Activated T-cell treated with anti-CD3 and anti-CD28 coated beads, Interleukin-2, amount 50 U/mL, for 24 hours (primary cell): ENCODE data around the gene PARD3.
"Not testable (repeated sequence)": the region's sequence is repeated elsewhere in the genome, so short reads cannot be mapped to it uniquely, and the experiment has no call there.

ENCODE experiments used
- DNase-seq: peaks from one replicate; pipeline ENCODE4 v3.0.0-alpha.2; 2020
- H3K27ac Mint-ChIP-seq: 2 replicates; pipeline ENCODE4 v1.8.0; 2020; ENCODE audit warnings: mild to moderate bottlenecking, mixed read lengths
- H3K27me3 Mint-ChIP-seq: 2 replicates; pipeline ENCODE4 v1.8.0; 2020; ENCODE audit warnings: mixed read lengths
- H3K36me3 Mint-ChIP-seq: 2 replicates; pipeline ENCODE4 v1.8.0; 2020; ENCODE audit warnings: low read depth, mixed read lengths
- H3K4me1 Mint-ChIP-seq: 2 replicates; pipeline ENCODE4 v1.8.0; 2020; ENCODE audit warnings: low read depth, mixed read lengths
- H3K4me3 Mint-ChIP-seq: 2 replicates; pipeline ENCODE4 v1.8.0; 2020; ENCODE audit warnings: mild to moderate bottlenecking, moderate library complexity, mixed read lengths
- H3K9me3 Mint-ChIP-seq: 2 replicates; pipeline ENCODE4 v1.8.0; 2020; ENCODE audit warnings: mixed read lengths

Gene PARD3

DNA sequence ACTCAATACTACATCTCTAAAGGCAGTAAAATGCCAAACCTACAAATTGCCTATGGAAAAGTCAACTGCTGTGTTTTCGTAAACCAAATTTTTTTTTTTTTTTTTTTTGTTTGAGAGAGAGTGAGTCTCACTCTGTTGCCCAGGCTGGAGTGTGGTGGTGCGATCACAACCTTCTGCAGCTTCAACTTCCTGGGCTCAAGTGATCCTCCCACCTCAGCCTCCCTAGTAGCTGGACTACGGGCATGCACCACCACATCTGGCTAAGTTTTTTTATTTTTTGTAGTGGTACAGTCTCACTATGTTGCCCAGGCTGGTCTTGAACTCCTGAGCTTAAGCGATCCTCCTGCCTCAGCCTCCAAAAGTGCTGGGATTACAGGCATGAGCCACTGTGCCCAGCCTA, 74.0 kb downstream of the PARD3 start:
- H3K36me3 Mint-ChIP-seq, H3K9me3 Mint-ChIP-seq, H3K4me1 Mint-ChIP-seq, H3K27ac Mint-ChIP-seq, H3K4me3 Mint-ChIP-seq, DNase-seq: not testable (repeated sequence)
- H3K27me3 Mint-ChIP-seq = peaks cover 45% of the 10 kb centered on the region

DNA sequence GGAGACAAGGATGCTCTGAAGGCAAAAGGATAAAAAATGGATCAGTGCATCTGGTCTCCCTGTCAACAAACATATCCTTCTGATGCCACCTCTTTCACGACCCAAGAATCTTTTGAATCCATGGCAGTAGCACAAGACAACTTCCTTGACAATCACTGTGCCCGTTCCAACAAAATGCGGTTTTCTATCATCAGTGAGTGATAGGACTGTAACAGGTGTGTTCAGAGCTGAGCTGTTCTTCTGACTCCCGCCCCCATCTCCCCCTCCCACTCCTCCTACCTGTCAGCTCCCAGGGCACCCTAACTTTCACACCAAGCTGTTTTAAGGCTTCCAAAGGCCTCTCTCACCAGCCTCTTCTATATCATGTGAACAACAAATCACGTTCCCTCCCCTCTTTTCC, 74.8 kb downstream of the PARD3 start:
- H3K4me3 Mint-ChIP-seq = no peak overlapping the region
- H3K9me3 Mint-ChIP-seq = no peaks in the 10 kb centered on the region
- DNase-seq = no peak
- H3K4me1 Mint-ChIP-seq = no peaks in the 10 kb centered on the region
- H3K27ac Mint-ChIP-seq = no peak overlapping the region
- H3K36me3 Mint-ChIP-seq = no peaks in the 10 kb centered on the region
- peaks cover 43% of the 10 kb centered on the region for H3K27me3 Mint-ChIP-seq

DNA sequence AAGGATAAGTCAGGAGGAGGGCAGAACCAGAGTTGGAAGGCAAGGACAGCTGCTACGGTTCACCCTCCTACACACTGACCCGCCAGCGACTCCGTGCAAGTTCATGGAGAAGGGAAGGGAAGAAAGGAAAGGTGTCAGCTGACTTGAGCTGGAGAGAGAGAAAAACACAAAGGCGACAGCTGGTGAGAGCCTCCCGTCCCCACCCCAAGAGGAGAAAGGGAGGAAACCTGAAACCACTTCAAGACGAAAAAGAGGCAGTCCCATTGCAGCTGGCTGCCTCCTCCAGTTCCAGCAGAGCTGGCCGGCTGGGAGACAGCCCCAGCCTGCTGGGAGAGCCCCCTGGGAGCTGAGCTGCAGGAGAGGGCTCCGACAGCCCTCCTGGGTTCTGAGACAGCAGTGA, 75.2 kb downstream of the PARD3 start:
- H3K27ac Mint-ChIP-seq = no peak overlapping the region
- no peaks in the 10 kb centered on the region for H3K9me3 Mint-ChIP-seq
- H3K36me3 Mint-ChIP-seq = no peaks in the 10 kb centered on the region
- no peak for DNase-seq
- H3K4me3 Mint-ChIP-seq = no peak overlapping the region
- H3K4me1 Mint-ChIP-seq = no peaks in the 10 kb centered on the region
- H3K27me3 Mint-ChIP-seq = peaks cover 43% of the 10 kb centered on the region

DNA sequence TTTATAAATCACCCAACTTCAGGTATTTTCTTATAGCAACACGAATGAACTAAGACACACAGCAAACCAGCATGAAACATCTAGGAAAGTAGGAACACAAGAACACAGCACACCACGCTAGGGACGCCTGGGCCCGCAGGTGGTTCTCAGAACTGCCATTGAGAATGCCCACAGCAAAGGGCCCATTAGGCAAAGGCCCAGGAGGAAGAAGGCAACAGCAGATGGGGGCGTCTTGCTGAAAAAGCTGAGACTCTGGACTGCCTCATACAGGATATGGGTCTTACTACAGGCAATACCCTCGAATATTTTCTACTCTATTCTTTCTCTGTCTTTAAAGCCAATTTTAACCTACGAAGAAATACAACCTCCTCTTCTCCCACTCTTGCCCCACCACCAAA, 77.3 kb downstream of the PARD3 start:
- Mint-ChIP-seq H3K27ac (no peak overlapping the region), H3K36me3 (no peaks in the 10 kb centered on the region), H3K4me3 (no peak overlapping the region), H3K4me1 (peaks cover 3% of the 10 kb centered on the region), H3K27me3 (peaks cover 36% of the 10 kb centered on the region), H3K9me3 (no peaks in the 10 kb centered on the region)
- no peak for DNase-seq

DNA sequence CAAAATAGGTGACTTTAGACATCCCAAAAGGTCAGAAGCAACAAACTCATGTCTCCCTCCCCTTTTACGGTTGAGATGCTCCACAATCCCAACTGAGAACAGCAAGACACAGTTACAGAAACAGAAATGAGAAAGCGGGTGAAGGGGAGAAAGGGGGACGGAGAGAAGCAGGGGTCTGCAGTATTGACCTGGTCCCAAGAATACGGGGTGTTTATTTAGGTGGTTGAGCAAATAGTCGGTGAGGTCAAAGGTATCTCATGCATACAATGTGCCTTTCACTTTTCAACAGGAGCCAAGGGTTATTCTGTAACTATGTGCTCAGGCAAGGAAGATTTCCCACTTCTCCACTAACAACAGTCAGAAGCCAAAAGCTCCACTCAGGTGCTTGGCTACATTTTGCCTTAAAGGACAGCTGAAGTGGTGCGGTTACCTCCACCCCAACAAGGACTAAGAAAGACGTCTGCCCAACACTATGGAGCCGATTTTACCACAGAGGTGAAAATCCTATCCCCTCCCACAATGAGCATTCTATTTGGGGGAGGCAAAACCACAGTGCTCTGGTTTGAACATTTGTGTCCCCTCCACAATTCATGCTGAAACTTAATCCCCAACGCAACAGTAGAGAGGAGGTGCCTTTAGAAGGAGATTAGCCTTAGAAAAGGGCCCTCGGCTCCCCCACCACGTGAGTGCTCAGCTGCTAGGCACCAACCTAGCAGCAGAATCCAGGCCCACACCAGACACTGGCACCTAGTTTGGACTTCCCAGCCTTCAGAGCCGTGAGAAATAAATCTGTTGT, 77.9 kb downstream of the PARD3 start:
- DNase-seq = no peak
- Mint-ChIP-seq H3K27me3 (peaks cover 32% of the 10 kb centered on the region), H3K4me1 (peaks cover 4% of the 10 kb centered on the region), H3K4me3 (no peak overlapping the region), H3K9me3 (no peaks in the 10 kb centered on the region), H3K27ac (no peak overlapping the region), H3K36me3 (no peaks in the 10 kb centered on the region)

DNA sequence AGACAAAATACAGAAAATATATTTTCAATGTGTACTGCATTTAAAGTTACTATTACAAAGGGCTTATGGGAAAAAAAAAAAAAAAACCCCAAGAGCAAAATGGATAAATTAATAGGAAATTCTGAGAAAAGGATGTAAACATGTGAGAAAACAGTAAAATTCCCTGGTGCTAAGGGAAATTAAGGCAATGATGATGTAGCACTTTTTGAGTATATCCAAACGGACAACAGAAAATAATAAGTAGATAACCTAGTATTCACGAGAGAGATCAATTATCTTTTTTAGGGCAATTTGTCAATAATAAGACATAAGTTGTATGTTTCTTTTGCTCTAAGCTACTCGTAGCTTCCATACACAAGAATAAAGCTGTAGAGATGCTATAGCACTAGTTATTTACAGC, 80.2 kb downstream of the PARD3 start:
- no peak for DNase-seq
- Mint-ChIP-seq H3K9me3 (no peaks in the 10 kb centered on the region), H3K4me3 (no peak overlapping the region), H3K27me3 (peaks cover 21% of the 10 kb centered on the region), H3K4me1 (peaks cover 4% of the 10 kb centered on the region), H3K36me3 (no peaks in the 10 kb centered on the region), H3K27ac (no peak overlapping the region)

DNA sequence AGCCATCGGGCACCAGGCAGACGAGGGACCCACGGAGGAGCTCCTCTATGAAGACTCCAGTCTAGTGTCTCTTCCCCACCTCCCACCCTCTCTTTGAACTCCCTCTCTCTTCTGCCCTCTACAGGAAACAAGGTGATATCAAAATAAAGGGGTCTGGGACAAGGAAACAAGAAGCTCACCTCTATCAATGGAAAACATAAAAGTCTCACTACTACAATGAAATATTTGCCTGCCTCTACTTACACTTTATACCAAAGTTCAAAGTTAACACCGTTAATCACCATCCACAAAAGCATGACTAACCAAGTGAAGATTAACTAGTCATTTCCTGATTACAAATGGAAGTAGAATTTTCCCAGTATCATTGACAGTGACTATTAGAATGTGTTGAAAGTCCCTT, 82.2 kb downstream of the PARD3 start:
- Mint-ChIP-seq H3K4me3 (no peak overlapping the region), H3K9me3 (no peaks in the 10 kb centered on the region), H3K4me1 (peaks cover 4% of the 10 kb centered on the region), H3K27me3 (peaks cover 7% of the 10 kb centered on the region), H3K27ac (no peak overlapping the region), H3K36me3 (no peaks in the 10 kb centered on the region)
- no peak for DNase-seq

DNA sequence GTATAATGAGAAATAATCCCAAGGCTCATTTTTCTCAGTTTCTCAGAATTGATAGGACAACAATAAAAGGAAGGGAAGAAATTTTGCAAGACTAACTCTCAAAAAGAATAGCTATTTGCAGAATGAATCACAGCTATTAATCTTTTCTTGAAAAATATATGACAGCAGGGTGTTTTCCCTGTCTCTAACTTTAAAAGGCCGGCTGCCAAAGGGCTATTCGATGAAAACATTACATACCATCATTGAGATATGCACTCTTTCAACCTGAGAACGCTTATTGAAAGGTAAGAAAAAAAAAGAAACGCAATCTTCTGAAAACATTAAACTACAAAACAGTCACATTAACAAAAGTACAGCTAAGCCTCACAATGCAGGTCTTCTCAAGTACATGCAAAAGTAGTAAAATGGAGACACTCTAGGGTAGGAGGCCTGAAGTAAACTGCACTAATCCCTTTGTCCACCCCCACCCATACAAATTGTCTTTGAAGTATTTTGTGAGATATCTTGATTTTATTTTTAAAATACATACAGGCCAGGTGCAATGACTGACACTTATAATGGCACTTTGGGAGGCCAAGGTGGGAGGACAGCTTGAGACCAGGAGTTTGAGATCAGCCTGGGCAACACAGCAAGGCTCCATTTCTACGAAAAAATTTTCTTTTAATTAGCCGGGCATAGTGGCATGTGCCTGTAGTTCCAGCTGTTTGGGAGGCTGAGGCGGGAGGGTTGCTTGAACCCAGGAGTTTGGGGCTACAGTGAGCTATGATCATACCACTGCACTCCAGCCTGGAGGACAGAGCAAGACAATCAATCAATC, 83.0 kb downstream of the PARD3 start:
- Mint-ChIP-seq H3K4me3 (no peak overlapping the region), H3K36me3 (no peaks in the 10 kb centered on the region), H3K9me3 (no peaks in the 10 kb centered on the region), H3K27me3 (peaks cover 4% of the 10 kb centered on the region), H3K4me1 (peaks cover 4% of the 10 kb centered on the region), H3K27ac (no peak overlapping the region)
- DNase-seq = no peak

DNA sequence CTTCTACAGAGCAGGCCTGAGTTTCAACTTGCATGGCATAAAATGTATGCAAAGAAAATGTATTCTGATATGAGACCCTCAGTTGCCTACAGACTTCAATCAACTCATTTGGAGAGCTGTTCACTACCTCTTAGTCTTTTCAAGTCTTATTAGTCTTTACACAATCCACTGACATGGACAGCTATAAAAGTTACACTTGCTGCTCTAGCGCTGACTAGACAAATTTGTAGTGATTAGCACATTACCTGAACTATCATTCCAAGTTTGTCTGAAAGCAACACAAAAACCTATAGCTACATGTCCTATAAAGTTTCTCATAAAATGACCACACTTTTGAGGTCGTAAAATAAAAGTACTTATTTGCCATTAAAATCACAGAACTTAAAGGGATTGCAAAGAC, 83.9 kb downstream of the PARD3 start:
- H3K4me1 Mint-ChIP-seq = peaks cover 4% of the 10 kb centered on the region
- H3K4me3 Mint-ChIP-seq = no peak overlapping the region
- no peak for DNase-seq
- no peak overlapping the region for H3K27ac Mint-ChIP-seq
- no peaks in the 10 kb centered on the region for H3K9me3 Mint-ChIP-seq
- no peaks in the 10 kb centered on the region for H3K27me3 Mint-ChIP-seq
- no peaks in the 10 kb centered on the region for H3K36me3 Mint-ChIP-seq

DNA sequence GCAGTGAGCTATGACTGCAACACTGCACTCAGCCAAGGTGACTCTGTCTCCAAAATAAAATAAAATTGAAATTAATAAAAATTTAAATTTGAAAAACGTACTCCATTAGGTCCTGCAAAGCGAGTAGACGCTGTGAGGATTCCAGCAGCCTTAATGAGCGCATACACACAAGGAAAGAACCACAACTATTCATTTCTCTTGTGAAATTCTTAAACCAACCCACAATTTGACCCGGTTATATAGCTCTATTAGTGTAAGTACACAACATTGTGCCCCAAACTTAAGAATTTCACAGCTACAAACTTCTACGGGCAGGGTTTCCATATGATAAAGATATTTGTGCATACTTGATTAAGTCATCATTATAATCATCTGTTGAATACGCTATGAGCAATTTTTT, 84.4 kb downstream of the PARD3 start:
- no peak overlapping the region for H3K27ac Mint-ChIP-seq
- no peaks in the 10 kb centered on the region for H3K27me3 Mint-ChIP-seq
- DNase-seq = no peak
- H3K4me3 Mint-ChIP-seq = no peak overlapping the region
- no peaks in the 10 kb centered on the region for H3K36me3 Mint-ChIP-seq
- H3K9me3 Mint-ChIP-seq = no peaks in the 10 kb centered on the region
- H3K4me1 Mint-ChIP-seq = peaks cover 4% of the 10 kb centered on the region

DNA sequence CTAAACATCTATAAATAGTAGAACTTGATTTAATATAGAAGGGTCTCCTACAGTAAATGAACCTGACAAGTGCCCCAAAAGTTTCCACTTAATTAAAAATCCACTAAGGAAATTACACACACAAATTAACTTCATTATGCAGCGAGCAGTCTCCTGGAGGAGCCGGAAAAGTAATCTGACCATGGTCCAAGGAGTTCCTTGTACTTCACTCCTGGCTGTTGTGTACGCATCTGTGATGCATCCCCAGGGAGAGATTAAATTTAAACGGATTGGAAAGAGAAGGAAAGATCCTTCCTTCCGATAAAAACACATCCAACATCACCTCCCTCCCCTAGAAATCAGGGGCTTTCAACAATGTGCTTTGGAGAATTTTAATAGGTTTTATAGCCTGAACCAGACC, 85.5 kb downstream of the PARD3 start:
- H3K9me3 Mint-ChIP-seq = no peaks in the 10 kb centered on the region

DNA sequence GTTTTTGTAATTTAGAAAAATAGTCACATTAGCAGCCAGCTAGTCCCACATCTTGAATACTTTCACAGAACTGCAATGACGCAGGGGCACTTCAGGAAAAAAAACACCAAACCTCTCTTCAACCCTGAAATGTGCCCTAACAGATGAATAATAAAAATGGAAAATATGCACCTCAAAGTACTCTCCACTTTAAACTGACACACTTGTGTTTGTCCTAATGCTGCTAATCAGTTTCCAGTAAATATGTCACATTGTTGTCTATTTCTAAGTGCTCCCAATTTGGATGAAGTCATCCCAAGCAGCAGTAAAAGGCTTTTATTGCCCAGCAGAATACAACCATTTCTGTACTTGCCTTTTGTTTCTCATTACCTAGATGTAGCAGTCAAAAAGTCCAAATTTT, 86.7 kb downstream of the PARD3 start:
- peaks cover 4% of the 10 kb centered on the region for H3K4me1 Mint-ChIP-seq
- H3K27ac Mint-ChIP-seq = no peak overlapping the region

More for the DNA sequence above, 85.5 kb downstream of the PARD3 start:
- no peaks in the 10 kb centered on the region for H3K36me3 Mint-ChIP-seq
- no peak overlapping the region for H3K4me3 Mint-ChIP-seq
- no peak for DNase-seq
- peaks cover 4% of the 10 kb centered on the region for H3K4me1 Mint-ChIP-seq
- H3K27me3 Mint-ChIP-seq = no peaks in the 10 kb centered on the region
- no peak overlapping the region for H3K27ac Mint-ChIP-seq

DNA sequence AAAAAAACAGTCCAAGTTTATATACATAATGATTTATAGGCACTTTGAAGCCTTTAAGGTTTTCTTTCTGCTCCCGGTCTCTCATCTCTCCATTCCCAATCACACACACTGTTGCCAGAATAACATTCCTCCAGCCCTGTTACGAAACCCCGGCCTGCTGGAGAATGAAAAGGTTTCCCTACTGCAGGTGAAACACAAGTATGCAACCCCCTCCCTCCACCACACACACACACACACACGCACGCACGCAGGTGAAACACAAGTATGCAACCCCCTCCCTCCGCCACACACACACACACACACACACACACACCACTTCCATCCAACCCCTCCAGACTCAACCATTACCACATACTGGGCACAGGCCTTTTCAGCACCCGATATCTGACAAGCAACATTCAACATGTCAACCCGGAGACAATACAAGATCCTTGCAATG, 87.5 kb downstream of the PARD3 start:
- no peaks in the 10 kb centered on the region for H3K27me3 Mint-ChIP-seq
- no peak overlapping the region for H3K4me3 Mint-ChIP-seq
- H3K4me1 Mint-ChIP-seq = peaks cover under 1% of the 10 kb centered on the region
- no peak for DNase-seq
- H3K27ac Mint-ChIP-seq = no peak overlapping the region
- H3K9me3 Mint-ChIP-seq = no peaks in the 10 kb centered on the region
- no peaks in the 10 kb centered on the region for H3K36me3 Mint-ChIP-seq

More for the DNA sequence above, 86.7 kb downstream of the PARD3 start:
- H3K27me3 Mint-ChIP-seq = no peaks in the 10 kb centered on the region
- no peak overlapping the region for H3K4me3 Mint-ChIP-seq
- no peak for DNase-seq
- H3K9me3 Mint-ChIP-seq = no peaks in the 10 kb centered on the region
- no peaks in the 10 kb centered on the region for H3K36me3 Mint-ChIP-seq

DNA sequence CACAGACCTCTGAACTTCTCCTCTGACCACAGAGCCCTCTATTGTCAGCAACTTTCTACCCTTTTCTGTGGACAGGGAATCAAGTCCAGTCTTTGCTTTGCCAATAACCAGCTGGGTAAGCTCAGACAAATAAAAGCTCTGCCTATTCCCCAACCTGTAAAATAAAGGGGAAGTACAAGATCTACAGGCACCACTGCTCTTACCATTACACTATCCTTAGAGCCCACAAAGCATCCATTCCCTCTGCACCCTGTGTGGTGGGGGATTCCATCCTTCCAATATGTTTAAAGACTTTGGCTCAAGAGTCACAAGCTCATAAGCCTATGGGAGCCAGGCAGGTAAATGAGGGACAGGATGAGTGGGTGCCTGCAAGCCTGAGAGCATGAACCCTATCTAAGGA, 88.2 kb downstream of the PARD3 start:
- Mint-ChIP-seq H3K36me3 (no peaks in the 10 kb centered on the region), H3K4me3 (no peak overlapping the region), H3K27me3 (no peaks in the 10 kb centered on the region), H3K27ac (no peak overlapping the region), H3K9me3 (no peaks in the 10 kb centered on the region), H3K4me1 (no peaks in the 10 kb centered on the region)
- no peak for DNase-seq

DNA sequence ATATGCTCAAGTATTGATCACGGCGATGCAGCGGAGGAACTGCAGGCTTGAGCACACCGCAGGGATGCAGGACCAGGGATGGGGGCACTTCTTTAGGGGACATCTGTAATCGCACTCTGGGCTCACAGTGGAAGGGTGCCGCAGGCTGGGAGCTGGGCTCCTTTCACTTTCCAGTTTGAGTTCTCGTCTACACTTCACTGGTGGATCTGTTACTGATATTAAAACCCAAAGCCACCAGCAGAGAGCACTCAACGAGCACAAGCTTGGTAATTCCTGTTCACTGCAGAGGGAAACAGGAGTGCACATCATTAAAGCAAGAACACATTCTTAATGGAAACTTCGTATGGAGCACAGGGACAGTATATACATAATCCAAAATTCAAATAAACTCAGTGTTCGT, 91.3 kb downstream of the PARD3 start:
- H3K4me3 Mint-ChIP-seq = no peak overlapping the region
- no peak for DNase-seq
- no peaks in the 10 kb centered on the region for H3K27me3 Mint-ChIP-seq
- no peak overlapping the region for H3K27ac Mint-ChIP-seq
- no peaks in the 10 kb centered on the region for H3K9me3 Mint-ChIP-seq
- H3K36me3 Mint-ChIP-seq = no peaks in the 10 kb centered on the region
- H3K4me1 Mint-ChIP-seq = no peaks in the 10 kb centered on the region
